NCI-H345 (cell line): ENCODE measurements around the gene SLC27A4.

Experiments used
- DNase-seq: peaks from one replicate; lab custom pipeline; 2025; lab: John Stamatoyannopoulos, UW

Gene SLC27A4

GRCh38 chr9:128365525-128365924 is 25.2 kb downstream of the SLC27A4 start:
- no peak for DNase-seq

GRCh38 chr9:128369024-128369706 is 28.8 kb downstream of the SLC27A4 start:
- no peak for DNase-seq

GRCh38 chr9:128370367-128370751 is 30.0 kb downstream of the SLC27A4 start:
- no peak for DNase-seq

GRCh38 chr9:128370752-128371629 is 30.7 kb downstream of the SLC27A4 start, which contains the start of gene URM1:
TSS of gene URM1 (plus strand) at chr9:128371374. CDS start at chr9:128371381, 7 bp downstream.
- DNase-seq = peak; percentile 97

- no peak for DNase-seq
Observed at GRCh38 chr9:128371630-128372117, 31.3 kb downstream of the SLC27A4 start.

- no peak for DNase-seq
Observed at GRCh38 chr9:128372188-128372641, 31.9 kb downstream of the SLC27A4 start.

- DNase-seq = no peak
Observed at GRCh38 chr9:128372784-128373183, 32.5 kb downstream of the SLC27A4 start.

- DNase-seq = no peak
Observed at GRCh38 chr9:128374221-128374675, 33.9 kb downstream of the SLC27A4 start.

GRCh38 chr9:128375865-128376264 is 35.5 kb downstream of the SLC27A4 start:
- DNase-seq = no peak

GRCh38 chr9:128382261-128382660 is 41.9 kb downstream of the SLC27A4 start:
- no peak for DNase-seq

GRCh38 chr9:128383007-128383753 is 42.9 kb downstream of the SLC27A4 start:
- DNase-seq = no peak

- no peak for DNase-seq
Observed at GRCh38 chr9:128383791-128384190, 43.5 kb downstream of the SLC27A4 start.

- DNase-seq = no peak
Observed at GRCh38 chr9:128384801-128385495, 44.6 kb downstream of the SLC27A4 start.

GRCh38 chr9:128385496-128386460 is 45.5 kb downstream of the SLC27A4 start:
- no peak for DNase-seq

- DNase-seq = no peak
Observed at GRCh38 chr9:128388150-128388549, 47.8 kb downstream of the SLC27A4 start.

- DNase-seq = no peak
Observed at GRCh38 chr9:128389395-128390149, 49.2 kb downstream of the SLC27A4 start.

- DNase-seq = no peak
Observed at GRCh38 chr9:128390150-128390812, 50.0 kb downstream of the SLC27A4 start.

- no peak for DNase-seq
Observed at GRCh38 chr9:128390813-128391711, 50.7 kb downstream of the SLC27A4 start.
